HS-5 (cell line): ENCODE results near the gene HHIP.

ENCODE experiments used
- DNase-seq: peaks from one replicate; pipeline ENCODE4 v3.0.0-alpha.2; 2012; ENCODE audit warnings: low read depth

HHIP gene, protein sequence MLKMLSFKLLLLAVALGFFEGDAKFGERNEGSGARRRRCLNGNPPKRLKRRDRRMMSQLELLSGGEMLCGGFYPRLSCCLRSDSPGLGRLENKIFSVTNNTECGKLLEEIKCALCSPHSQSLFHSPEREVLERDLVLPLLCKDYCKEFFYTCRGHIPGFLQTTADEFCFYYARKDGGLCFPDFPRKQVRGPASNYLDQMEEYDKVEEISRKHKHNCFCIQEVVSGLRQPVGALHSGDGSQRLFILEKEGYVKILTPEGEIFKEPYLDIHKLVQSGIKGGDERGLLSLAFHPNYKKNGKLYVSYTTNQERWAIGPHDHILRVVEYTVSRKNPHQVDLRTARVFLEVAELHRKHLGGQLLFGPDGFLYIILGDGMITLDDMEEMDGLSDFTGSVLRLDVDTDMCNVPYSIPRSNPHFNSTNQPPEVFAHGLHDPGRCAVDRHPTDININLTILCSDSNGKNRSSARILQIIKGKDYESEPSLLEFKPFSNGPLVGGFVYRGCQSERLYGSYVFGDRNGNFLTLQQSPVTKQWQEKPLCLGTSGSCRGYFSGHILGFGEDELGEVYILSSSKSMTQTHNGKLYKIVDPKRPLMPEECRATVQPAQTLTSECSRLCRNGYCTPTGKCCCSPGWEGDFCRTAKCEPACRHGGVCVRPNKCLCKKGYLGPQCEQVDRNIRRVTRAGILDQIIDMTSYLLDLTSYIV

GRCh38 chr4:144645631-144646522 is at the start of gene HHIP:
TSS of gene HHIP (plus strand) at chr4:144646156. CDS start at chr4:144646676, 520 bp downstream.
- no peak for DNase-seq

DNA sequence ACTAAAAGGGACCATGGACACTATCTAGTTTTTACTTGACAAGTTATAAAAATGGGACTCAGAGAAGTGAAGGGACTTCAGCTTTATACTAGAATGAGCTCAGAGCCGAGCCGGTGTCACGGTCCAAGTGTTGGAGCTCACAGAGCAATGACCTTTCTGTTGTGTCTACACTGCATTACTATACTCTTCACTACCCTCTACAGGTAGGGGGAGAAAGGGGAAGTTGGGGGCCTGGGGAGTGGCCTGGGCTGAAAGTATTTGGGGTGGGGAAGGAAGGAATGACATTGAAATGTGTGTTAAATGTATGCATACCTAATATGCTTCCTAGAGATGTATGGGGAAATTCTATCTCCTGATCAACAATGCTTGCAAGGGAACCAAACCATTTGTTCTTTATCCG is 48.8 kb upstream of the HHIP start:
- no peak for DNase-seq

- DNase-seq: no peak
These were observed 46.3 kb upstream of the HHIP start for GRCh38 chr4:144599621-144600020.

- no peak for DNase-seq
These were observed 34.1 kb upstream of the HHIP start for GRCh38 chr4:144611850-144612249.

DNA sequence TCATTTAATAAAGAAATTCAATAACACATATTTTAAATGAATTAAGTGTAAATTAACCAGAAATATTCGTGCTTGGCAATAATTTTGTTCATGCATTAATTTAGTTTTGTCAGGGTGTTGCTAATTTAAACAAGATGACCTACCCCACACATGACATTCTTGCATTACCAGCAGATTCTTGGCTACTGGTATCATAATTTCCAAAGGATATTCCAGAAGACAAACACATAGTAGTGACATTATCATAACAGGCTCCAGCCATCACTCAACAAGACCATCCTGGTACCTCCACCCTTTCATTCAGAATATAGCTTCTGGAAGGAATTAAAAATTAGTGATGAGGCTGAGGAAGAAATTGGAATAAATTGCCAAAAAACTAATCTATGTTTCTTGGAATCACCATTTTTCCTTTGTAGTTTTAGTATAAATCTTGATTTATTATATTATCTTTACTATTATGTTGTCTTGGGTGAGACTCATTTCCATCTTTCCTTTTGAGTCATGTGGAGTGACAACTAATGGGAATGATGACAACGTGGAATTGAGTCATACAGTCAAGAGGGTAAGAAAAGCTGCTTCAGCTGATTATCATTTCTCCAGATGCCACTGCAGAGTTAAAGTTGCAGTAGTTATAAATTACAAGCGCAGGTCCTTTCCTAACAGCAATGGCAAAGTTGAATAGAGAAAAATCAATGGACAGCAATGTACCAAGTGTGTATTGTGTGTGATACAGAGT is 30.9 kb upstream of the HHIP start:
- DNase-seq: no peak

- no peak for DNase-seq
These were observed 24.3 kb upstream of the HHIP start for GRCh38 chr4:144621681-144622080.

DNA sequence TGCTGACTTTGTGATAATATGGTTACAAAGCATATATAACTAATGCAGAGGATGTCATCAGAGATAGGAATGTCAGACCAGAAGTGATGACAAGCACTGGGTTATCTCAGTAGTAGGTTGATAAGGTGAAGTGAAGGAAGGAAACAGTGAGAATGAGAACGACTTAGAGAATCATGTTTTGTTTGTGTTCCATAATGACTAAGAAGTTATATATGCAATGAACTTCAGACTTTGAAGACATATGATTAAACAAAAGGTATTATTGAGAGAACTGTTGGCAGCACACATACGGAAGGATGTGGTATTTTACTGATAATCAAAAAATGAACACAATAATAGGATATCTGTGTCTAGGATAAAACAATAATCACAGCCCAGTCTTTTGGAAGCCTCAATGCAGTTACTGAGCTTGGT is 18.3 kb upstream of the HHIP start:
- no peak for DNase-seq

DNA sequence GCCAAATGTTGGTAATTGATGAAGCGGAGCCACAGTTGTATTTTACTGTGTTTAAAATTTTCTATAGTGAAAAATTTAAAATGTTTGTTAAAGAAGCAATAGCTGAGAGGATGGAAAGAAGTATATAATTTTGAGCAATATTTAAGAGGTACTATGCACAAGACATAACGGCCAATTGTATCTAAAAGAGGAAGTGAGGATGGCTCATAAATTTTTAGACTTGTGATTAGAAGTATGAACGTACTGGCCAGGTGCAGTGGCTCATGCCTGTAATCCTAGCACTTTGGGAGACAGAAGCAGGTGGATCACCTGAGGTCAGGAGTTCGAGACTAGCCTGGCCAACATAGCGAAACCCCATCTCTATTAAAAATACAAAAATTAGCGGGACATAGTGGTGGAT is 12.7 kb upstream of the HHIP start:
- DNase-seq: no peak

DNA sequence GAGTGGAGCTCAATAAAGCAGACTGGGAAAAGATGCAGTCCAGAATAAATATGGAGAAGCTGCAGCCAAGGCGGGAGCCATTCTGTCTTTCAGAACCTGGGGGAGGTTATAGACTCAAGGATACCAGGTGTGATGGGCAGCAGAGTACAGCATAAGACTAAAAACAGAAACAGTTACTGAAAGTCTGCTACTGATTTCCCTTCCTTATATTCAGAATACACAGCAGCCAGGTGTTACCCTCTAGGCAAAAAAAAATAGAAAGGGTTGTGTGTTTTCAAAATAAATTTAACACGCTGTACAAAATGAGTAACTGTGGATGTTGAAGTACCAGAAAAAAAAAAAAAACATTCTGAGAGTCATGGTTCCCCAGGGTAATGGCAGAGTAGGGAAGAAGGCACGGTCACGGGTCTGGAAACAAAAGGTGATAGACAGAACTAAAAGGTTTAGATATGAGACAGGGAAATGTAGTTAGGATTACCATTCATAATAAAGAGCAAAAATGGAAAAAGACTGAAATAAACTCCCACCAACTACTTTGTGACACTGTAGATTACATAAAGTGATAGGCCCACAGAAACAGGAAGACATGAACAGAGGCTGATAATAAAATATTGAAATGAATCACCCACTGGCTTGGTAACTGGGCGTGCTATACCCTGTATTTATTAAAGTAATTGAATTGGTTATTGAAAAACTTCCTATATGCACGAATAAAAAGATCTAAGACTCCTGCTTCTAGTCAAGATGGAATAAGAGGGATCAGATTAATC is 10.8 kb upstream of the HHIP start:
- no peak for DNase-seq

DNA sequence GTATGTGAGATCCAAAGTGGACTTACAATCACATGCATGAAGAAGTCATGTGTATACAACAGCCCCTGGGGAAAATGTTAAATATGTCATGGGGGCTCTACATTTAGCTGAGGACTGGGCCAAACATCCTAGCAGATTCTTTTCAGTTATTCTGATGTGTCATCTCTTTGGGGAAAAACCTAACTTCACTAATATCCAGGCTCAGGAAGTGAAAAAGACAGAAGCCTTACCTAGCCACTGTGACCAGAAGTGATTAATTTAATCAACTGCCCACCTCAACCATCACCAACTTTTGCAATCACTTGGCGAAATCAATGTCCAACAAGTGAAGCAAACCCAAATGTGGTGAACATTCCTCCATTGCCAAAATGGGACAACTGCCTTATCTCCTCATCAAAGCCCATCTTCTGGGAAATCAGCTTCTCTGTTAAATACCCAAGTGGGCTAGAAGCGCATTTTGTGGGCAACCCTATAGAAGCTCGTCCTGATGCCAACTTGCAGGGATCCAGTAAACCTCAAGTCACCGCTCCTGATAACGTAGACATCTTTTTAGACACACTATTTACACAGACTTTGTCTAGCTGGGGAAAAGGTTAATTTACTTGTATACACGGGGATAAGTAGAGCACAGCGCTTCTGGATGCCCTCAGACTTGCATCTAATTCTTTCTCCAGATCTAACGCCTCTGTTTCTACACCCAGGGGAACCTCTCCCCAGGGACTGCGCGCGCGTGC is 1.4 kb upstream of the HHIP start:
- DNase-seq: no peak

DNA sequence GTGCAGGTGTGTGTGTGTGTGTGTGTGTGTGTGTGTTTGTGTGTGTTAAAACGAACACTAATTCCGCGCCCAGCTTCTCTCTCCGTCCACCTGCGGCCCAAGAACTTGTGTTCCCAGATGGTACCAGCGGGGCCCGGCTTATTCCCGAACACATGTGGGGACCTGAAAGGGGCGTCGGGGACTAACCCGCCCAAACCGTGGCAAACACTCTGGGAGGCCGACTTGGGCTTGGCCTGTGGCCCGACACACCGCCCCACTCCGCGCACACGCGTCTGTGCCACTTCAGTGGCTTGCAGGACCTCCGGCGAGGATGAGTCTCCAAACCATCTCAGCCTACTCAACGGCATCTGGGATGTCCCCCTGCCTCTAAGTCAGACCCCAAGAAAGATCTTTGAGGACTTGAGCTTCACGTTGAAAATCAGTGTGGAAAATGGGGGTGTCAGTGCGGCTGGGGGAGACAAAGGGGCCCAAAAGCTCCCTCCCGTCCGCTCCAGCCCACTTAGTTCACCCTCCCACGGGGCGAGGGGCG is 790 bp upstream of the HHIP start:
- DNase-seq: no peak

- no peak for DNase-seq
These were observed 653 bp downstream of the HHIP start for GRCh38 chr4:144646523-144647094.

- no peak for DNase-seq
These were observed 1.2 kb downstream of the HHIP start for GRCh38 chr4:144647095-144647561.

- DNase-seq: no peak
These were observed 1.6 kb downstream of the HHIP start for GRCh38 chr4:144647590-144647989.

- DNase-seq: no peak
These were observed 2.1 kb downstream of the HHIP start for GRCh38 chr4:144648042-144648441.

- no peak for DNase-seq
These were observed 3.7 kb downstream of the HHIP start for GRCh38 chr4:144649646-144650045.

DNA sequence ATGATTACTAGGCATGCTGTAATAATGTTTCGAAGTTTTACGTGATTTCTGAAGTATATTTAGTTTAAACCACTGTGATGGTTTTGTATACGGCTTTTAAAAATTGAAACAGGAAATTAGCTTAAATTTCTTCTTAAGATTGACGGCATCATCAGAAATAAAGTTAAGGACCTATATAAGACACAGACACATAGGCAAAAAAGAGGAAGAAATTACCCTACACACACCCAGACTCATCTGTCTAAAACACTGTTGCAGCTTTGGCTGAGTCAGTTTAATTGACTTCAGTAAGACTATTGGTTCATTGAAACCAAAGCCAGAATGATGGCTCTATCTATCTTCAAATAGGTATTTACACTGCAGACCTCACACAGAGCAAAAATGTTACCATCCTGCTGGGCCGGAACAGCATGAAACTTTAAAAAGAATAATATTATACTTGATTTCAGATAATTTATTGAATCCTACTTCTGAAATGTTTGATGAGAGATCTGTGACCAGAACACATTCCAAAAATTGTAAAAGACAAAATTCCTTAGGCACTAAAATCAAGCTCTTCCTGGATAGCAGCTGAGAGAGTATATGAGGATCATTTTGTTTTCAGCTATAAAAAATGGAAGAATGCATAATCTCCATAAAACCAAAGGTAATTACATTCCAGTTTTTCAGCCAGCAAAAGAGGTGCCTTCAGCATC is 4.5 kb downstream of the HHIP start:
- DNase-seq: no peak

- no peak for DNase-seq
These were observed 8.0 kb downstream of the HHIP start for GRCh38 chr4:144653781-144654545.
